Measurements from ENCODE around the gene SMOC1.
A peak's percentile ranks its signal among the peaks of the same experiment; 100 is the strongest.

The SMOC1 gene

DNA sequence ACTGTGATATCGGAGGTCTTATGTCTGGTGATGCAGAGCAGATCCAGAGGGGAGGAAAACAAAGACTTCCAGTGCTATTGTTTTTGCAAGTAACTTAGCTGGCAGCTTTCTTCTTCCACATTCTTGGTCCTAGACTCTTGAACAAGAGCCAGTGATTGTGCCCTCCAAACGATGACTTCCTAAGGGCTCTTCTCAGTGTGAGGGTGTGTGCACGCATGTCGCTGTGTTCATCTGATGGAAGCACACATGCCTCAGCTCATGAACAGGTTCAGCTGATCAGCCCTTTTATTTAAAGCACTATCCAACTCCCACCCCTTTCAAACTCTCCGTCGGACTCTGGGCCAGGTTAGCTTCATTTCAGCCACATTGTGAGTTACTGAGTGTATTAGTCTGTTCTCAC is 59.5 kb downstream of the SMOC1 start:
- no peak for FAIRE-seq
- DNase-seq (ENCODE audit: low spot score) = no peak

DNA sequence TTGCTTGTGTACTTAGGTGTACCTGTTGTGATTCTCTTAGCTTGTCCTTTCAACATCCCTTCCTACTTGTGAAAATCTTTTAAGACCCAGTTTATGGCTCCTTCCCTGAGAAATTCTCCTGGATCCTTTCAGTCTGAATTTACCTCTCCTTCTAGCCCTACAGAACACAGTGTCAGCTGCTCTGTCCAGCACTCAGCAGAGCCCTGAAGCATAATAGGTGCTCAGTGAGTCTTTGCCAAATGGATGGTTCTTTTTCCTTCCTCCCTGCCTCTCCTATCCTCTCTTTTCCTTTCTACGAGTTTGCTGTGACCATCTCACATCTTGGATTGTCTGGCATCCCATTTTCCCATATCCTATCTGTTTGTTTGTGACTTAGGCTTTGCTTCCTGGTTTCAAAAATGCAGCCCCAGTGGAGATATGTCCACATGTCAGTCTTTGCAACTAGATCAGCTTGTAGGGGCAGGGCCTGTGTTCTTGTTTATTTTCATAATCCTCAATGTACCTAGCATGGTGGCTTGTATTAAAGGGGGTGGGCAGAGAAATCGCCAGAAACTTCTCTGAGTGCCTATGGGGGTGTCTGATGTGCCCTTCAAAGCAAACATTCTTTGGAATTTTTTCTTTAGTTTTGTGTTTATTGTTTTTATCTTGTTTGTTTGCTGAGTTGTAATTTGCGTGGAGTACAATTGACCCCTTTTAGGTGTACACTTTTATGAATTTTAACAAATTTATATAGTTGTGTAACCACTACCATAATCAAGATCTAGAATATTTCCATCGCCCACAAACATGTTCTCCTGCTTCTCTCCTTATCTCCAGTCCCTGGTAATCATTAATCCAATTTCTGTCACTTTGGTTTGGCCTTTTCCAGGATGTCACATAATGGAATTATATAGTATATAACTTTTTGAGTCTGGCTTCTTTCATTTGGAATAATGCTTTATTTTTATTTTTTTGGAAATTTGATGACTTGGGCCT is 62.8 kb downstream of the SMOC1 start:
- FAIRE-seq (no peak), DNase-seq (ENCODE audit: low spot score) (no peak)

DNA sequence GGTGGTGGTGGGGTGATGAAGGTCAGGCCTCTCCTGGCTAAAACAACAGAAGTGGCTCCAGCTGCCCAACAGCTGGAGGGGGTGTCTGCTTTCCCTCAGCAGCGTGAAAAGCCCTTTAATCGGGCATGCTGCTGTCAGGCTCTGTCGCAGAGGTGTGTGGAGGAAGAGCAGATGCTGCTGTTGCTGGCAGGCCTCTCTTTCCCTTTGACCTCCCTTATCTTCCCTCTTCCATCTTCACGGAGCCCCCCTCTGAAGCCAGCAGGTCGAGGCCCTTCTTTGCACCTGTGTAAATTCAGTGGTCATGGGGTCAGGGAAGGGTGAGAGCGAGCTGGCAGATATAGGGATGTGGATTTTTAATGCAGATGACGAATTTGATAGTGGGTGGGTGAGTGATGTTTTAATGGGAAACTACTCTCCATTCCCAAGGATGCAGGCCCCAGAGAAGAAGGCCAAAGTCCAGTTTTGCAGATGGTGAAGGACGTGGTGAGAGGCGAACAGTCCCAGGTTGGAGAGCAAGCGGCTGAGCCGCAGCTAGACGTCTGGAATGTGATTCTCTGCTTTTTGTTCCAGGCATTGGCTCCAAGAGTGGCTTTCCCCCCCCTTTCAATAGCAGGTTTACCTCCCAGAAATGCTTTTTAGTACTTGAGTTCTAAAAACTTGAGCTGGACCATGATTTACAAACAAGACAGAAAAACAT is 64.0 kb downstream of the SMOC1 start:
- FAIRE-seq = peak; percentile 63
- no peak for DNase-seq (ENCODE audit: low spot score)

DNA sequence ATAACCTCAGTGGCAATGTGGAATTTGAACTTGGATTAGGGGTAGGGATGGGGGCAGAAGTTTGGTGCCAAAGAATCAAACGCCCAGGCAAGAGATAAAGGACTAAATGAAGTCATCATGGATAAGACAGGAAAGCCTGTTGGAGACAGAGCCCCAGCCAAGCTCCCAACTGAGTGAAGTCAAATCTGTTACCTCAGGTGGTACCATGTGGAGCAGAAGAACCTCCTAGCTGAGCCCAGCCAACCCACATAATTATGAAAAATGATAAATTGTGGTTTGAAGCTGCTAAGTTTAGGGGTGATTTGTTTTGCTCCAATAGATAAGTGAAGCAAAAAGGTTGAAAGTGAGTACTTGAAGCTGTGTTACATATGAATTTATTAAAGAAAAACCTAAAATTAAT is 66.1 kb downstream of the SMOC1 start:
- FAIRE-seq = no peak
- DNase-seq (ENCODE audit: low spot score) = no peak

DNA sequence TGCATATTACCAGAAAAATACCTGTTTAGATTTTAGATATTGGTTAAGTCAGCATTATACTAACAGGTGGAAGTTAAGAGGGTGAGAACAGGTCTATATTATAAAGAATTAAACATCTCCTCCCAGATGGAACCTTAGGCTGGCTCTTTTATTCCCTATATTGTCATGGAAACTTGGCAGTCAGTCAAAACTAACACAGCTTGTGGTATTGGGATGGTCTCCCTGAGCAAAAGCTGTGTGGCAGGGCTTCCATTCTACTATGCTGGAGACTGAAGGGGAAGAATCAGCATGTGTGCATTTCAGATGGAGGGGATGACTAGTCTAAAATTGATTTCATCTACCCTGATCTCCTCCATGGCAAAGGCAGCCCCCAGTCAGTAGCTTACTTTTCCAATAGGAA is 66.7 kb downstream of the SMOC1 start:
- DNase-seq (ENCODE audit: low spot score) (no peak), FAIRE-seq (peak; percentile 63)

DNA sequence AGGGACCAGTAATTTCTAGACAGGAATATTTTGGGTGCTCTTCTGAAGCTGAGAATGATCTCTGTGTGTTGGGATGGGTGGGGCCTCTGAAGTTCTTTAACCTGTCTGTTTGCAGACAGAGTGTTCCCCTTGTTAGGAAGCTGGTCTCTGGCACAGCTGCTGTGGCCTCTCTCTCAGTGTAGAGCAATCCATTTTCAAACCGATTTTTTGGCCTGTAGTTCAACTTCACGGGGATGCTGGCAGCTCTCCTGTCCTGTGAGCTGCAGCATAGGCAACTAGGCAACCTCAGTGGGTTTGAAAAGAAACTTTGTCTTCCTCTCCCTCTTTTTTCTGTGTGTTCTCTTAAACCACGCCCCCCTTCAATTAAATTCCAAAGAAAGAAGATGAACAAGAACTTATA is 69.1 kb downstream of the SMOC1 start:
- FAIRE-seq (no peak), DNase-seq (ENCODE audit: low spot score) (no peak)

DNA sequence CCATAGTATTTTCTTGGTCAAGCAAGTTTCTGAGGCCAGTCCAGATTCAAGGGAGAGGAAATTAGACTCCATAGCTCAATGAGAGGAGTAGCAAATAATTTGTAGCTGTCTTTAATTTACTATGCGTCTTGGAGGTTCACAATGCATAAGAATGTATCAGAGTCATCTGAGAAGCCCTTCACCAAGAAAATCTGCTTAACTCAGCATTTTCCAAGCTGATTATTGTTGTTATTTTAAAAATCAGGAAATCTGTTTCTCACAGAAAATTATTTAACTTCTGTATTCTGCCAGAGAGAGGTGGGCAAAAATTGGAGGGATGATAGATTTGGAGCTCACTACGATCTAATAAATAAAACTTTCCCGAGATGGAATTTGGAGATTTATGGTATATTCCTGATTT is 72.0 kb downstream of the SMOC1 start:
- FAIRE-seq (no peak), DNase-seq (ENCODE audit: low spot score) (no peak)

DNA sequence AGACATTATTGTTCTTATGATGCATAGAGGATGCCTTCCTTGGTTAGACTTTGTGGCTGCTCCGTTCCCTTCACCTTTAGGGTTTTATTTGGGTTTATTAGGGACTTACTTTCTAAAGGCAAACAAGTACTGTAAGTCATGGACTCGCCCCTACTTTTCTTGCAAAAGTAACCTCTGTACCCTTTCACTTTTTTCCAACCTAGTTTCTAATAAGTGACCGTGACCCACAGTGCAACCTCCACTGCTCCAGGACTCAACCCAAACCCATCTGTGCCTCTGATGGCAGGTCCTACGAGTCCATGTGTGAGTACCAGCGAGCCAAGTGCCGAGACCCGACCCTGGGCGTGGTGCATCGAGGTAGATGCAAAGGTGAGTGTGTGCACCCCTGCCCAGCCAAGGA is 72.7 kb downstream of the SMOC1 start:
- peak; percentile 35 for FAIRE-seq
- DNase-seq (ENCODE audit: low spot score) = no peak

DNA sequence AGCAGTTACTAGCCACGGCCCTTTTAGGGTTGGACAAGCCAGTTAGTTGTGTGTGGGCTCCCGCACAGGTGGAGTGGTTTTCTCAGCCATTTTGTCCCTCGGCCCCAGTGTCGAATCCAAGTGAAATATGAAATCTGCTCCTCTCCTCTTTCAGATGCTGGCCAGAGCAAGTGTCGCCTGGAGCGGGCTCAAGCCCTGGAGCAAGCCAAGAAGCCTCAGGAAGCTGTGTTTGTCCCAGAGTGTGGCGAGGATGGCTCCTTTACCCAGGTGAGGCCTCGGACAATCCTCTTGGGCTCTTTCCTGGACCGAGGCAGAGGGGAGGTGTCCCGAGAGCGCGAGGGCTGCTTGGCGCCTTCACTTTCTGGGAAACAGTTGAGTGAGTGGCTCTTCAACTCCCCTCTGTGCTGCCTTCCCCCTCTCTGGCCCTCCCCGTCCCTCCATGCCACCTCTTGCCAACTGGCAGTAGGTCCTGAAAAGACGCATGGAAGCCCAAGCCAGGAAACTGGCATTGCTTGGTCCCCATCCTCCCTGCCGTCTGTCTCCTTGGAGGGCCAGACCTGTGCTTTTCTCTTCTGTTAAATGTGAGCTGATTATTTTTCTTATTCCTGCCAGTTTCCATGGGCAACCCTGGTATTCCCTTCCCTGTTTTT is 74.2 kb downstream of the SMOC1 start:
- DNase-seq (ENCODE audit: low spot score) = no peak
- FAIRE-seq = no peak

DNA sequence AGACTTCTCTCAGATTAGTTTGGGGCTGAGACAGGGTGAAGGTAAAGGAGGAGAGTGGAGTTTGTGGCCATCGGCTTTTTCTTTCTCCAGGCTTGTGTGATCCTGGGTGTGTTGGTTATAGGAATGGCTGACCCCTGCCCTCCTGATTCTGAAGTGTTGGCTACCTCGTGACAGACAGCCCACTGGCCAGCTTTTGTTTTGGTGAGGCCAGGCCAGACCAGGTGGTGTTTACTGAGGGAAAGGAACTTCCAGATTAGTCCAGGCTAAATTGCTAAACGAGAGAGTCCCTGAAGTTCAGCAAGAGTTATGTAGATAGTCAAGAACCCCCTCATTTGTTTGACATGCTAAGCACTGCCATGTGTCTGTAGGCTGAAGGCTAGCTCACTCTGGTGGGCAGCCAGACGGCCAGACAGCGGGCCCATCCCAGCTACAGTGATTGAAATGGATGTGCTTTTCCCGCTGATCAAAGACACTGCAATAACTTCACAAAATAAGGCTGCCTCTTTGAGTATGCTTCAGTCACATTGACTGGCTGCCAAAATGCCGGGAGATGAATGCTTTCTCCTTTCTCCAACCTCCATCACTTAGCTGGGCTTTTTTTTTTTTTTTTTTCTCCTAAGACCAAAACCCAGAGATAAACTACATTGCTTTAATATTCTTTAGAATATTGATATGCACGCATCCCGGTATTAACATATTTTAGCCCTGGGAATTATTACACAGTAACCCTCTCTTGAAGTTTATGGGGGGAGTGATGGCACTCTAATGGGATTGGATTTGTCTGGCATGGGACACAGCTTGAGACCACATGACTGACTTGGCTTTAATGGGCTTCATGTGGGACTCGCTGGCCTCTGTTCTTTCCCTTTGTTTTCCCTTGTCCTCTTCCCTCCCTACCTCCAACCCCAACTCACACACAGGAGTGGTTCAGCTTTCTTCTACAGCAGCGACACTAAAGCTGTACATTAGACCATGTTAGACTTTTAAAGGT is 76.9 kb downstream of the SMOC1 start:
- DNase-seq (ENCODE audit: low spot score) = no peak
- peak; percentile 70 for FAIRE-seq

DNA sequence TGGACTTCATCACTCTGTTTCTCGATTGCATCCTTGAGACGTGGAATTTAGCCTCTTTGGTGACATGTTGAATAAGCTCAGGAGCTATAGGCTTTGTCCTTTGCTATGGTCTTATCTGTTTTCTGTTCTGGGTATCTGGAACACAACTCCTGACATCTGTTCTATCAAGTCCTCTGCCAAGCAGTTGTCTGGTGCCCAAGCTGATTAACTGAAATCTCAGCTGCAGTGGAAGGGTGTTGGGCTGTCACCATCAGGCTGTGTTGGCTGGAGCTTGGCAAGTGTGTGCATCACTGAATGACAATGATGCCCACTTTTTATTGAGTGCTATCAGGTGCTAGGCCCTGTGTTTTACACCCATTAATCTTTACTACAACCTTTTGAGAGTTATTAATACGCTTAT is 77.8 kb downstream of the SMOC1 start:
- DNase-seq (ENCODE audit: low spot score) = no peak
- peak; percentile 46 for FAIRE-seq

DNA sequence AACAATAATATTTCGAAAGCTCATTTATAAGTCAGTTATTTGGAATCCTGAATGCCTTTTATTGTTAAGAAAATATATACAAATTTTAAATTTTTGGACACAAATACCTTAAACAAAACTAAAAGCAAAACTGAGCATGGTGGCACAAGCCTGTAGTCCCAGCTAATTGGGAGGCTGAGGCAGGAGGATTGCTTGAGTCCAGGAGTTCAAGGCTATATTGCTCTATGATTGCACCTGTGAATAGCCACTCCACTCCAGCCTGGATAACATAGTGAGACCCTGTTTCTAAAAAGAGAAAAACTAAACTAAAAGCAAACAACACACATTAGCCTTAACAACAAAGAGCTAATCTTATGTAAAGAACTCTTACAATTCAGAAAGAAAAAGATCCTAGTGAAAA is 78.8 kb downstream of the SMOC1 start:
- FAIRE-seq = no peak

DNA sequence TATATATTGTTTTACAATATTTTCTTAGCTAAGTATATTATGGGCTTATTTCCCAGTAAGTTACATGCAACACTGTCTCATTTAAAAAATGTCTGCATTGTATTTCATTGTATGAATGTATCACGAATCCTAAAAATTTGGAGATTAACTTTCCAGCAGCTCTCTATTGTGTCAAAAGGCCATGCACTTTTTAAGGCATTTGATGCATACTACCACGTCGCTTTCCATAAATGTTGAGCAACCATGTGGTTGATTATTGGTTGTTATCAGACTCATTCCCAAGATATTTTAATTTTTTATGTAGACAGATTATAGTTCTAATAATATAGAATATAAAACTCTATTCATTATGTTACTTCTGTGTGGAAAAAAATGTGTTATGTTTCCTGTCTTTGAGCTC is 79.9 kb downstream of the SMOC1 start:
- DNase-seq (ENCODE audit: low spot score) (no peak), FAIRE-seq (no peak)

More for the DNA sequence above, 78.8 kb downstream of the SMOC1 start:
- no peak for DNase-seq (ENCODE audit: low spot score)

DNA sequence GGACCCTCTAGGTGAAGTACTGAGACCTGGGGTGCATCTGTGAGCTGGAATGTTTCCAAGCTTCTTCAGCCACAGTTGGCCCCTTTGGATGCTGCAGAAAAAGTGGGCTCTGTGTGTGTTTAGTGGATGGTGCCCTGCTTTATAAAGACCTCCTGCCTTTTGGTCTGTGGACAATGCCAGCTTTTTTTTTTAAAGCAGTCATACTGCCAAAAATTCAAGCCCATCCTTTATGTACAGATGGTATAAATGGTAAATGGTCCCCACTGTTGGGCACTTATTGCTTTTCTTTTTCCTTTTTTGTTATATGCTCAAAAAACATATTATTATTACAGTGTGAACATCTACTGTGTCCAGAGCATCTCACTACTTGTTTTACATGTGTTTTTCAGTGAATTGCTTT is 81.1 kb downstream of the SMOC1 start:
- no peak for DNase-seq (ENCODE audit: low spot score)
- no peak for FAIRE-seq

DNA sequence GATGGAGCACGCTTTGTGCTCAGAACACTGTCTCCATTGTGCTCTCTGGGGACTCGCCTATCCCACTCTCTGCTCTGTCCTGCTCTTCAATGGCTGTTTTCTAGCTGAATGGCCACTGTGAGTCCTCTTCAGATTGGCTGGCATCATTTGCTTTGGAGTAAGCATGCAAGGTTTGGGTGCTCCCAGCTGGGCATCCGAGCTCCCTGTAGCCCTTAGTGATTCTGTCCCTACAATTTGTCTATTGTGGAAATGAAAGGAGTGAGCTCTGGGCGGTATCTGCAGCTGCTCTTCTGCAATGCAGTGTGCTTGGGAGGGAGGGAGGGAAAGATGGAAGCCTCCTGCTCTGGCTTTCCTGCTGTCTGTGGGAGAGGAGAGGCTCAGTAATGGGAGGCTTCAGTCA is 84.8 kb downstream of the SMOC1 start:
- DNase-seq (ENCODE audit: low spot score) (no peak), FAIRE-seq (no peak)

DNA sequence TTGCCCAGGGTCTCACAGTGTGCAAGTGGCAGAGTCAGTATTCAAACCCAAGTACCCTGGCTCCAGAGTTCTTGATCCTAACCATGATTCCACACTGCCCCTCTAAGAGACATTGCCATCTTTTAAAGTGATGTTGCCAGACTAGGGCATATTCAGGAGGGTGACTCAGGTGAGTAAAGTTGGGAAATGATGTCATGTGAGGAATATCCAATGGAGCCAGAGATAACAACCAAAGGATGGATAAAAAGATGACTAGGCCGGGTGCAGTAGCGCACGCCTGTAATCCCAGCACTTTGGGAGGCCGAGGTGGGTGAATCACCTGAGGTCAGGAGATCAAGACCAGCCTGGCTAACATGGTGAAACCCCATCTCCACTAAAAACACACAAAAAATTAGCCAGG is 85.6 kb downstream of the SMOC1 start:
- FAIRE-seq = no peak
- no peak for DNase-seq (ENCODE audit: low spot score)

DNA sequence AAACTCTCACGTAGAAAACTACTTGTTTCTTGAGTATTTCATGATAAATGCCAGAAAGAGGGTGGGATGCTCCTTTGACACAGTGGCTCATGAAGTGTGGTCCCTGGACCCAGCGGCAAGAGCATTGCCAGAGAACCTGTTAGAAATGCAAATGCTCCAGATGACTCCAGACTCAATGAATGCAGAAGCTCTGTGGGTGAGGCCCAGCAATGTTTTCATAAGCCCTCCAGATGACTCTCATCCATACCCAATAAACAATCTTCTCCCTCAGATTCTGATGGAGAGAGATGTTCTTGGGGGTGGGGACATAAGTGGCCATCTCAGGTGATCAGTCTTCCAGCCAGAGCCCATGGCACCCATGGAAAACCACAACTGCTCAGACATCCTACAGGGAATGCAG is 88.9 kb downstream of the SMOC1 start:
- DNase-seq (ENCODE audit: low spot score) (no peak), FAIRE-seq (no peak)

DNA sequence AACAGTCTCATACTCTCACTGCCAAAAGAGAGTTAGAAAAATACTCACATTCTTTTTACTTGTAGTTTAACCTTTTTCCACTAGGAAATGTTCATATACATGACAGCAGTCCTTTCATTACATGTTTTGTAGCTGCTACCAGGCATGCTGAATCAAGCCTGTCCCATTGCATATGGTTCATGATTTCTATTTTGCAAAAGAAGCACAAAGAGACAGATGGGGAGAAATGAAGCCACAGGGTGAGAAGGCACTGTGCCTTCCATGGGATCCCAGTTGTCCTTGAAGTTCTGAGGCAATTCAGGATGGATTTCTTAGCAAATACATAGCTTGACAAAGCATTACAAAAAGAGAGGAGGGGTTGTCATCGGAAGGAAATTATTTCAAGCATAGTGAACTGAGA is 89.5 kb downstream of the SMOC1 start:
- FAIRE-seq = no peak
- DNase-seq (ENCODE audit: low spot score) = no peak

DNA sequence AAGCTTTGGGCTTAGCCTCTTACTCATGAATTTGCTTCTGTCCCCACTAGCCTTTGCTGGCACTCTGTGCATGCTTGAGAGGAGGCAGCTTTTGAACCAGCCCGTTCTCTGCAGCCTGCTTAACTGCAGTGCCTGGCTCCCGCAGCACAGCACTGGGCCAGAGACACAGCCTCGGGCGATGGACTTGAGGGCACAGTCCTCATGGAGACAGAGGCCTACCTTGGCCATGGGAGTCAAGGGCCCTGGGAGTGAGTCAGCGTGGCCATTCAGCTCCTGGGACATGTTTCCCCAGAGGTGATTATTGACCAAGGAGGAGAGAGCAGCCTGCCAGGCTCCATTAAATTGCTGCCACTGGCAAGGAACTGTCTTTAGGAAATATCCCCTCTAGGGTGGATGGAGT is 93.5 kb downstream of the SMOC1 start:
- FAIRE-seq (no peak), DNase-seq (ENCODE audit: low spot score) (no peak)

DNA sequence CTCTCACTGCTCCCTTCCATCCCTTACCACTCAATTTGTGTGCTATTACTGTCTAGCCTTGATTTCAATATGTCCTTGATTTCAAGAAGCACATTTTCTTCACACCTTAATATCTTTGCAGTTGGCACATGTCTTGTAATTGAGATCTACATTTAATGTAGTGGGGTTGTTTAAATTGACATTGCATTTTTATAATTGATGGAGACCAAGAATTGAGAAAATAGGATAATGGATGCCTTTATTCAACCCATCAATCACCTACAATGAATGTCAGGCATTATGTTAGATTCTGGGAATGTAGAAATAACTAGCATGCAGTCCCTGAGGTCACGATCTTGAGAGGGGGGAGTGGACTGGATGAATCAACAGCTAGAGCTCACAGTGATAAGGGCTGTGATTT is 94.6 kb downstream of the SMOC1 start:
- peak; percentile 95 for FAIRE-seq
- no peak for DNase-seq (ENCODE audit: low spot score)

DNA sequence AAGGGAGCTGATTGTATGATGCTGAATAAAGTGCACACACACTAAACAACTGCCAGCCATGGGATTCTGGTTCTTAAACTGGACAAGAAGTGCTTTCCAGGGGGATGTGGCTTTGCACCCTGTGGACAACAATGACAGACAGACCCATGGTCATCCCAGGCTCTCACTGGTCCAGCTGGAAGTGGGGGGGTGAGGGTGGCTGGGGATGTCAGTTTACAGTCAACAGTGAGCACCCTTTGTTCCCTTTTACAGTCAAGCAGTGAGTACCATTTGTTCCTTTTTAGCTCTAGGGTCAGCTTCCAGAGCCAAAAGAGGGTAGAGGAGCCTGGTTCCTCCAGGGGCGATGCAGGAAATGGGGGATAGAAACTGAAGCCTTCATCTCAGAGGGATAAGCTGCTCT is 100.7 kb downstream of the SMOC1 start:
- FAIRE-seq = no peak
- DNase-seq (ENCODE audit: low spot score) = no peak

All from urothelium cell line (cell line).